Psoas muscle (tissue), 8 donors: Measurements from ENCODE around the gene ZNF296. TPM values are rescaled to one million over a fixed set of nuclear protein-coding genes. Genes with fewer than 3 reads are reported as not detected.

Source experiments
- ATAC-seq, 4 donors: fragments of 200-7000 bp; cut with Tn5 transposase; one replicate each; pipeline ENCODE4 v1.9.1; 2020; ENCODE audit warnings: moderate library complexity in 3 of 4, mild to moderate bottlenecking in 2 of 4
- DNase-seq, 2 donors: peaks; one replicate each; pipeline ENCODE4 v3.0.0-alpha.2; 2020
- H3K27ac ChIP-seq: fragments of 200-600 bp; one replicate; pipeline ENCODE4 v1.8.0; 2022
- H3K27me3 ChIP-seq, 3 donors: fragments of 200-600 bp in 1 of 3; one replicate each; pipeline versions ENCODE4 v1.6.1 to v1.8.0; 2013 to 2022; ENCODE audit warnings: low read length in 2 of 3, mild to moderate bottlenecking in 2 of 3, moderate library complexity in 1 of 3; ENCODE audit not compliant: insufficient read depth in 3 of 3
- H3K36me3 ChIP-seq, 2 donors: fragments of 200-600 bp in 1 of 2; one replicate each; pipeline versions ENCODE4 v1.6.1 to v1.8.0; 2013 to 2022; ENCODE audit warnings: low read depth in 1 of 2, mild to moderate bottlenecking in 1 of 2, moderate library complexity in 1 of 2; ENCODE audit not compliant: insufficient read depth in 1 of 2
- H3K4me1 ChIP-seq: fragments of 200-600 bp; one replicate; pipeline ENCODE4 v1.8.0; 2022
- H3K4me3 ChIP-seq: fragments of 200-600 bp; one replicate; pipeline ENCODE4 v1.8.0; 2022; ENCODE audit warnings: mild to moderate bottlenecking
- H3K9me3 ChIP-seq: fragments of 200-600 bp; one replicate; pipeline ENCODE4 v1.8.0; 2022
- WGBS, 3 donors: extraction: QIAGEN DNeasy Blood & Tissue Kit; methylation state at CpG; one replicate each; pipeline versions ENCODE4 v1.1.6 to v1.1.7; 2013; 5-methylcytosine and 5-hydroxymethylcytosine counted together
- intact Hi-C, 2 donors: fragments of 100-400 bp; cut with DNase I; formaldehyde crosslinking; loops; one replicate each; pipeline versions ENCODE4 v1.11.0 to v1.14.2; 2022
- polyA plus RNA-seq, 3 donors: library from polyadenylated mRNA; stranded (reverse); fragments of 200-250 nt; gene quantifications; one replicate each; pipeline ENCODE4 v1.2.3, GENCODE V29; 2013
- total RNA-seq, 4 donors: library from RNA; stranded (reverse); fragmentation: NEBNext Ultra II Directional in 2 of 4; extraction: Animal tissue kit (Norgen Biotek cat#: 25700) in 2 of 4; gene quantifications; one replicate each; pipeline versions ENCODE4 v1.2.1 to v1.2.4, GENCODE V29; 2021 to 2023
- TF ChIP-seq, protein P1 (sequence below): fragments of 200-600 bp; IDR thresholded peaks from one replicate; pipeline ENCODE4 v1.8.0; 2022; ENCODE audit warnings: antibody characterized with exemption
- donor health status: healthy with polysubstance abuse.
- donor health status: DM: no; HTN: no; CAD: no; lungs with moderate emphysema.
- donor health status: Bipolar disorder and iron deficiency.
- donor health status: healthy.
- donor health status: DM: yes; HTN: yes; CAD: no.
- donor health status: DM: no; HTN: no; CAD: no.
- donor health status: DM: no; HTN: no; CAD: no.
- donor health status: DM: yes; HTN: yes; CAD: no.

The ZNF296 gene
- total and polyA plus RNA-seq, 7 donors: 0.22 to 0.73 (median 0.40) TPM; not detected in 1

DNA sequence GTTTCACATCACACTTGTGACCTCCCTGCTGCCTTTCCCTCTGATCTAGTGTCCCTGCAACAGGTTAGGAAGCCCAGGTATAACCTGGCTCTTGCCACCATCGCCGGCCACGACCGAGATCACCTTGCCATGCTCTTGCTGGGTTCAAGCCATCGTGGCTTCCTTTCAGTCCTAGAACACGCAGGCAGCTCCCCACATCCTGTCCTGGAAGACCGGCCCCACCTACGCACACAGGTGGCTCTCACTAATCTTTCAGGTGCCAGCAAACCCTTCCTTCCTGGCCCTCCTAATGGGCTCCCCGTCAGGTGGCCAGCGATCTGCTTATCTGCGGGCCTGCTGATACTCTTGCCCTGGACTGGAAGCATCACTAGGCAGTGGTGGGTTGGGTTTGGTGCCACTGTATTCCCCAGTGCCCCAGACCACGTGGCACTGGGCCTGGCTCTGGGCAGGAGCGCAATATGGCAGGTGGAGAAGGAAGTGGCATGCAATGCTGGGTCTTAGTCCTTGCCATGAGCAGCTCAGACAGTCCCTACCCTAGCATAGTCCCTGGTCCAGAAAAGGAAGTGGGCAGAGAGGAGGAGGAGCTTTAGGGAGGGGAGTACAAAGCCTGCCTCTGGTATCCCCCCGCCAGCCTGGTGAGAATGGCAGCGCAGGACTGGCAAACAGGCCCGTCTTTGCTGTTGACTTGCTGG, 28.5 kb upstream of the ZNF296 start:
- ATAC-seq (no peak), DNase-seq (no peak)
- intact Hi-C loops: loop anchor here in 1 of 2 donors (10.0 kb wide), 1 partner anchor 880 kb away; no protein-coding TSS in a partner anchor
- H3K4me1 ChIP-seq: peaks cover 51% of the 10 kb centered on the region
- H3K36me3 ChIP-seq: no peaks in the 10 kb centered on the region
- TF ChIP-seq, protein P1, sequence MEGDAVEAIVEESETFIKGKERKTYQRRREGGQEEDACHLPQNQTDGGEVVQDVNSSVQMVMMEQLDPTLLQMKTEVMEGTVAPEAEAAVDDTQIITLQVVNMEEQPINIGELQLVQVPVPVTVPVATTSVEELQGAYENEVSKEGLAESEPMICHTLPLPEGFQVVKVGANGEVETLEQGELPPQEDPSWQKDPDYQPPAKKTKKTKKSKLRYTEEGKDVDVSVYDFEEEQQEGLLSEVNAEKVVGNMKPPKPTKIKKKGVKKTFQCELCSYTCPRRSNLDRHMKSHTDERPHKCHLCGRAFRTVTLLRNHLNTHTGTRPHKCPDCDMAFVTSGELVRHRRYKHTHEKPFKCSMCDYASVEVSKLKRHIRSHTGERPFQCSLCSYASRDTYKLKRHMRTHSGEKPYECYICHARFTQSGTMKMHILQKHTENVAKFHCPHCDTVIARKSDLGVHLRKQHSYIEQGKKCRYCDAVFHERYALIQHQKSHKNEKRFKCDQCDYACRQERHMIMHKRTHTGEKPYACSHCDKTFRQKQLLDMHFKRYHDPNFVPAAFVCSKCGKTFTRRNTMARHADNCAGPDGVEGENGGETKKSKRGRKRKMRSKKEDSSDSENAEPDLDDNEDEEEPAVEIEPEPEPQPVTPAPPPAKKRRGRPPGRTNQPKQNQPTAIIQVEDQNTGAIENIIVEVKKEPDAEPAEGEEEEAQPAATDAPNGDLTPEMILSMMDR: no peak
- no peak overlapping the region for H3K27ac ChIP-seq
- no peaks in the 10 kb centered on the region for H3K9me3 ChIP-seq
- WGBS, 3 donors: 74 to 81% (median 79%) methylated on average over 16 of the region's 16 CpGs
- no peak overlapping the region for H3K4me3 ChIP-seq
- H3K27me3 ChIP-seq: no peaks in the 10 kb centered on the region

DNA sequence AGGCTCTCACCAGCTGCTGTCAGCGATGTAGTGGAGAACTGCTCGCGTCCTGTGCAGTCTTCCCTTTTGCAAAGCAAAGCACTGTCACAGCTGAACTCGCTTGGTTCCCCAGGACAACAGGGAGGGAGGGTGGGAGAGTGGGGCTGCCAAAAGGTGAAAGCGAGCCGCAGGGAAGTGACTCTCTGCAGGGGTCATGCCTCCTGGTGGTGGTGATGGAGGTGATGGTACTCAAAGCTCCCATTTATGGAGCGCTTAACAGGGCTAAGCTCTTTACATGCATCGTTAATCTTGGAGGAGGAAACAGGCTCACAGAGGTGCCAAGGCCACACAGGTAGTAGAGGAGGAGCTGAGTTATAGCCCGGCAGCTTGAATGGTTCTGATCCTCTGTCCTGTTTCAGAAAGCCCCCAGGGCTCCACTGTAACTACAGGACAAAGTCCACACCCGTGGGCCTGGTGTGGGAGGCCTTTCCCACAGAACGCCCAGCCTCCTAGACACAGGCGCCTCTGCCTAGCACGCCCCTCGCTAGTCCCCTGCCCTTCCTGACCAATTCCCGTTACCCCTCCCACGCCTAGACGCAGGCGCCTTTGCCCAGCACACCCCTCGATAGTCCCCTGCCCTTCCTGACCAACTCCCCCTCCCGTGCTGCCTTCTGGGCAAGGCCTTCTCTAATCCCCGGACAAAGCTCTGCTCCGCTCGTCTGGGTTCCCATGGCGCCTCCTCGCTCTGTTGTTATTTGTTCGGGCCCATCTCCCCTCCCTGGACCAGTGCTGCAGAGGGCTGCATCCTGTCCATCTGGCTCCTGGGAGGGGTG, 27.4 kb upstream of the ZNF296 start:
- Histone ChIP-seq H3K36me3 (no peaks in the 10 kb centered on the region), H3K27me3 (no peaks in the 10 kb centered on the region), H3K4me3 (no peak overlapping the region), H3K27ac (no peak overlapping the region), H3K9me3 (no peaks in the 10 kb centered on the region), H3K4me1 (peaks cover 62% of the 10 kb centered on the region)
- 47 to 58% (median 49%) methylated on average over 26 of the region's 26 CpGs for WGBS, 3 donors
- ATAC-seq: no peak
- no peak for DNase-seq
- intact Hi-C loops: loop anchor here in 1 of 2 donors (10.0 kb wide), 1 partner anchor 881 kb away; no protein-coding TSS in a partner anchor
- TF ChIP-seq, protein P1: no peak

- H3K9me3 ChIP-seq: no peaks in the 10 kb centered on the region
- no peaks in the 10 kb centered on the region for H3K36me3 ChIP-seq
- TF ChIP-seq, protein P1: no peak
- H3K4me3 ChIP-seq: no peak overlapping the region
- peaks cover 68% of the 10 kb centered on the region for H3K4me1 ChIP-seq
- ATAC-seq (no peak), DNase-seq (no peak)
- no peak overlapping the region for H3K27ac ChIP-seq
- 36 to 53% (median 46%) methylated on average over 15 of the region's 15 CpGs for WGBS, 3 donors
- no peaks in the 10 kb centered on the region for H3K27me3 ChIP-seq
- intact Hi-C loops: loop anchor here in 1 of 2 donors (10.0 kb wide), 1 partner anchor 882 kb away; no protein-coding TSS in a partner anchor
These were observed 26.9 kb upstream of the ZNF296 start for GRCh38 chr19:45103156-45103507.

GRCh38 chr19:45102481-45102880, 26.2 kb upstream of the ZNF296 start:
- H3K36me3 ChIP-seq: no peaks in the 10 kb centered on the region
- no peak overlapping the region for H3K27ac ChIP-seq
- DNase-seq (no peak), ATAC-seq (no peak)
- H3K4me1 ChIP-seq: peaks cover 75% of the 10 kb centered on the region
- WGBS, 3 donors: 90 to 97% (median 97%) methylated on average over 7 of the region's 7 CpGs
- H3K4me3 ChIP-seq: no peak overlapping the region
- no peaks in the 10 kb centered on the region for H3K9me3 ChIP-seq
- TF ChIP-seq, protein P1: no peak
- intact Hi-C loops: loop anchor here in 1 of 2 donors (10.0 kb wide), 1 partner anchor 882 kb away; no protein-coding TSS in a partner anchor
- H3K27me3 ChIP-seq: no peaks in the 10 kb centered on the region
